Body of pancreas (tissue), 4 donors: ENCODE data around the gene ACVRL1.

Experiments
- CTCF ChIP-seq, 7 experiments: fragments of 450-650 bp in 4 of 7; fragments of 200-600 bp in 3 of 7; sonication (generic) in 3 of 7; IDR thresholded peaks; one replicate each; pipeline ENCODE4 v1.5.1; 2016 to 2019; ENCODE audit warnings: antibody characterized with exemption in 7 of 7
- POLR2A ChIP-seq, 3 donors: fragments of 450-650 bp; IDR thresholded peaks; one replicate each; pipeline ENCODE4 v1.6.1; 2016; ENCODE audit warnings: antibody characterized with exemption in 3 of 3, mild to moderate bottlenecking in 2 of 3

DNA sequence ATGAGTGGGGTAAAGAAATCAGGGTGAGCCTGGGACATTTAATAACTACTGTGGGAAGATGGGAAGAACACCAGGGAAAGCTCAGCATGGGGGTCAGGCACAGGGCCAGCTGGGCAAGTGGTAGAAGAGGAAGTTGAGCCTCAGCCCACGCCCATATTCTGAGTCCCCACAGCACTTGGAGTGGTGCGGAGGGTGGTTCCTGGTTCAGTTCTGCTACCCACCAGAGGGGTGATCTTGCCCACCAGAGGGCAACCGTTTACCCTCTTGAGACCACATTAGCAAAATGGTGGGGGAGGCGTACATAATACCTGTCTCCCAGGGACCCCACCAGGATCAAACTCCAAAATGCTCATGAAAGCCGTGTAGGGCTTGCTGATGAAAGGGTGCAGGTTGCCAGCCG, 36.2 kb upstream of the ACVRL1 start:
- TF ChIP-seq POLR2A (IDR thresholded peaks at IDR 0.05) = no peak
- TF ChIP-seq CTCF (IDR thresholded peaks at IDR 0.05) = no peak
